ENCODE measurements around the gene CCZ1.
"Not testable (repeated sequence)": the region's sequence is repeated elsewhere in the genome, so short reads cannot be mapped to it uniquely, and the experiment has no call there.

The CCZ1 gene

GRCh38 chr7:5916529-5916928 is 18.0 kb downstream of the CCZ1 start:
- not testable (repeated sequence) for DNase-seq

DNA sequence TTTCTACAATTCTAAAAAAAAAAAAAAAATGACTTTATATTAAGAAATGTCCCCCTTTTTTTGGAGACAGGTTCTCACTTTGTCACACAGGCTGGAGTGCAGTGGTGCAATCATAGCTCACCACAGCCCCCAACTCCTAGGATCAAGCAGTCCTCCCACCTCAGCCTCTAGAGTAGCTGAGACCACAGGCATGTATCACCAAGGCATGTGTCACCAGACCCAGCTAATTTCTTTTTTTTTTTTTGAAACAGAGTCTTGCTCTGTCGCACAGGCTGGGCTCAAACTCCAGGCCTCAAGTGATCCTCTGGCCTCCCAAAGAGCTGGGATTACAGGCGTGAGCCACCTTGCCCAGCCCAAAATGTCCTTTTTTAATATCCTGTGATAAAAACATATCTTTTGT is 25.6 kb downstream of the CCZ1 start:
- DNase-seq: not testable (repeated sequence)

DNA sequence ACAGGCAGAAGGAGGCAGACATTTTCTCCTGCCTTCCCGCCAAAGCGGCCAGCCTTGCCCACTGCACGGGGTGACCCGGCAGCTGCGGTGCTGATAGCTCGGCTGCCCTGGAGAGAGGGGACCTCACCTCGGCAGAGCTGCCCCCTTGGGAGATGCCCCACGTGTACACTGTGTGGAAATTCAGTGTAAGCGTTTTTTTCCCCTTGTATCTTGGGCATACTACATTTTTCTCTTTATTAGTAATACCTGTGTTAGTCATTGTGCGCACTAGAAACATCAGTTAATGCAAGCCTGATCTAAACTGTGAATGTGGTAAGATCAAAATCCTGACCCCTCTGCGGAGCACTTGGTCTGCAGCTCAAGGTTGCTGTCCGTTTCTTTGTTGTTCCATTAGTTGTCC is 26.1 kb downstream of the CCZ1 start:
- DNase-seq: not testable (repeated sequence)

DNA sequence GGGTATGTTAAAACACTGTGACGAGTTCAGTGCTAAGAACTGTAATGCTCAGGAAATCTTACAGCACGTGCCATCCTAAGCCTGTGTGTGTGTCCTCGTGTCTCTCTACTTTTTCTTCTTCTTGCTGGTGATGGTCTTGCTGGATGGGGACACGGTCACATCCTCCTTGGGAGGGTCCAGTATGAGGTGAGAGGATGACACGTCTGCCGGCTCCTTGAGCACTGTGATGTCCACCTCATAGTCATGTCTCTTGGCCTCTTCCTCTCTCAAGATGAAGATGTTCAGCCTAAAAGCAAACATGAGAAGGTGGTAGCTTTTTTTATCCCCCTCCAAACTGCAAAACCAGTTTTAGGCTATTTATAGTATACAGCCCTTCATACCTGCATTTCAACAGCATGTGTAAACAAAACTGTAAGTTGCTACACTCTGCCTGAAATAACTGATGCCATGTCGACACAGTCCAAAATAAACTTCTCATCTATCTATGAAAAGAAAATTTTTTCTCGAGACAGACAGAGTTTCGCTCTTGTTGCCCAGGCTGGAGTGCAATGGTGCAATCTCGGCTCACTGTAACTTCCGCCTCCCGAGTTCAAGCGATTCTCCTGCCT is 27.8 kb downstream of the CCZ1 start:
- DNase-seq: not testable (repeated sequence)

DNA sequence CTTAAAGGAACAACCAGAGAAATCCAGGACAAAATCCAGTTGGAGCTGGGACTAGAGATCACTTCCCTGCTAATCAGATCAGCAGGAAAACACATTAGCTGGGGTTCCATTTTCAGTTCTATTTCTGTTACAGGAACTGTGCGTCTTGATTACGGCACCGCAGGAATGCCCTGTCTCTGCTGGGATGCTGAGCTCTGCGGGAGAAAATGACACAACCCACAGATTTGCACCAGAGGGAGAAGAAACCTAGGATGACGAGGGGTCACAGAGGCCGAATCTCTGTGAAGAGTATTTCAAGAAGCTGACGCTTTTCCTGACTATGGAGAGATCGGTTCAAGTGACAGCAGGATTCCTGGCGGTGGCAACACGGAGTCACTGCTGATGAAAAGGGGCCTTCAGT is 31.8 kb downstream of the CCZ1 start:
- DNase-seq: not testable (repeated sequence)

- not testable (repeated sequence) for DNase-seq
These were observed 32.7 kb downstream of the CCZ1 start for GRCh38 chr7:5931250-5931649.

DNA sequence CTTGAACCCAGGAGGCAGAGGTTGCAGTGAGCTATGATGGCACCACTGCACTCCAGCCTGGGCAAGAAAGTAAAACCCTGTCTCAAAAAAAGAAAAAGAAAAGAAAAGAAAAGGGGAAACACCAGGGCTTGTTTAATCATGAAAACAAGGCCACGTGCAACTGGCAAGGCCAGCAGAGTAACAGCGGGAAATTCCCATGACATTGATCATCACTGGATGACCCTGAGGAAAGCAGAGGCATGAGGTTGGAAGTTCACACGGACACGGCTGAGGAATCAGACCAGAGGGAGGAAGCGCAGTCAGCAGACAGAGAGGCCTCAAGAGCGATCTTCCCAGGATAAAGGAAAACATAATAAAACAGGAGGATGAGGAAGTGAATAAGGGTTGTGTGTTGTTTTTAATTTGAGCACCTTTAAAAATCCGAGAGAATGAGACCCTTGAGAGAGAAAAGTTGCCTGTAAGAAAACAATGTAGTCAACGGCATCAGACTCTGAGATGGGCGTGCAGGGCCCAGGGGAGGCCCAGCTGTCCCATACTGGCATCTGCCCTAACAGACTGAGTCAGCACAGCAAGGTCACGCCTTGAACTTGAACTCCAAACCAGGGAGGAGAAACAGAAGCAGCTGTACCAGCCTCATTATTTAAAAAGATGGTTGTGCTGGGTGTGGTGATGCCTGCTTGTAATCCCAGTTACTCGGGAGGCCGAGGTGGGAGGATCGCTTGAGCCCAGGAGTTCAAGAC is 33.5 kb downstream of the CCZ1 start:
- DNase-seq: not testable (repeated sequence)

DNA sequence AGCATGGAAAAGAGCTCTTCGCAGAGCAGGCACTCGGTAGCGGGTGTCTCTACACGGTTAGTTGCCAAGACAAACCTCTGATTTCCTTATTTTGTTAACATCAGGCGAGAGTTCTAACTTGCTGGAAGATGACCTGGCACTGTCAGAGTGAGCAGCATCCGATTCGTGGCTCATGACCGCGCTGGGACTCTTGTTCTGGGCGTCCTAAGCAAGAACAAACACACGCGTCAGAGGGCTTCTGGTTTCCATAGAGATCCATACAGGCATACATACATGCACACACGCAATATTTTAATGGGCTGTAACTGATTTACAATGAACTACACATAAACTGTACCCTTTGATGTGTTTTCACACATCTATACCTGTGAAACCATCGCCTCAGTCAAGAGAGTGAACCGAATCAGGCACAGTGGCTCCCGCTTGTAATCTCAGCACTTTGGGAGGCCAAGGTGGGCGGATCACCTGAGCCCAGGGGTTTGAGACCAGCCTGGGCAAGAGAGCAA is 36.5 kb downstream of the CCZ1 start:
- not testable (repeated sequence) for DNase-seq

DNA sequence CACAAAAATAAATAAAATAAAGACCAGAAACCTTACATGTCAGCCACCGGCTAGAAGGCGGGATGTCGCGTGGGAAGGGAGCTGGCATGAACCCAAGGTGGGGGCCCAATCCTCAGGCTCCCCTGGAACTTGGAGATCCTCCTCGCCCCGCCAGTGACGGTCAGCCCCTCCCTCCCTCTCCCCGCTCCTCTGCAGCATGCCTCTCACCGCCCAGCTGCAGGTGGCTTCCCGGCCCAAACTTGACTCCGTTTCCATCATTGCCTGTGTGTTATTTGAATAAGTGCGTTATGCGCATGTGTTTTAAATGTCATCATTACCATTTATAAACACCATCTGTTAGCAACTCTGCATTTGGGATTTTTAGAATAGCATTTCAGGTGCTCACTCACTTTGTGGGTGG is 64.7 kb downstream of the CCZ1 start:
- DNase-seq: not testable (repeated sequence)

- DNase-seq: not testable (repeated sequence)
These were observed 65.3 kb downstream of the CCZ1 start for GRCh38 chr7:5963810-5964209.

- not testable (repeated sequence) for DNase-seq
These were observed 71.9 kb downstream of the CCZ1 start, which contains the start of gene RSPH10B for GRCh38 chr7:5970347-5970911. Gene RSPH10B, minus strand, starts transcription at chr7:5970689. Its CDS starts 3,573 bp downstream, at chr7:5967116.

DNA sequence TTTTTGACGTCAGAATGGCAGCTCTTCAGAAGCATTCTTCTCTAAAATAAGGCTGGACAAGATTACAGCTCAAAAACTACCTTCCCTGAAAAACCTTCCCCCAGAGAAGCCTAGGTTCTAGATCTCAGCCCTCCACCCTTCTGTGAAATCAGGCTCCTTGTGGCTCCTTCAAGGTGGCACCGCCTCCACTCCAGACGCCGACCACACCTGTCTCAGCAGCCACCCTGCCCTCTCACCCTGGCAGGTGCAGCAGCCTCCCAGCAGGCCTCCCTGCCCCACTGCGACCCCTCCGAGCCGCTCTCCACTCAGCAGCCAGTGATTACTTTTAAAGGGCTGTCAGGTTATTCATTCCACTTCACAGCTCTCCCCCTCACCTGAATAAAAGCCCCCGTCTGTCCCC is 75.0 kb downstream of the CCZ1 start:
- not testable (repeated sequence) for DNase-seq

Measured in effector CD8-positive, alpha-beta T cell (primary cell).